ENCODE measurements around the gene SCARB1.

The SCARB1 gene

DNA sequence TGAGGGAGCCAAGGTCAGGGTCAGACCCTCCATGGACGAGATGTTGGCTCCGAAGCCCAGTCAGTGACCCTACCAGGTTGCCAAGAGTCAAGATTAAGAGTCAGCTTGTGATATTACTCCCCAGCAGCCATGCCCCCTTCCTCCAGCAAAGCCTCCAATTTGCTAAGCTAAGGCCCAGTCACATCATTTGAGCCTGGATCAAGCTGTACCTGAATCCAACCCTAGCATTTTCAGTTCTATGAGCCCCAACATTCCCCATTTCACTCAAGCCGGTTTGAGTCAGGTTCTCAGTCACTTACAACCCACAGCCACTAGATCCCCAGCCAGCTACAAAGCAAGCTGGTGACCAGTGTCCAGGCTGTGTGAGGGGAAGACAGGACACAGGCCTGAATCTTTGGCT is 49.9 kb downstream of the SCARB1 start:
- no peaks in the 10 kb centered on the region for H3K9me3 ChIP-seq (ENCODE audit: control insufficient read depth, insufficient read depth, low read depth, low read length)
- ChIA-PET POLR2A (no interaction called here), CTCF (interaction anchor here (0.7 kb wide), 1 partner anchor 426 kb away, joined by 3 read pairs; no protein-coding TSS in a partner anchor)

DNA sequence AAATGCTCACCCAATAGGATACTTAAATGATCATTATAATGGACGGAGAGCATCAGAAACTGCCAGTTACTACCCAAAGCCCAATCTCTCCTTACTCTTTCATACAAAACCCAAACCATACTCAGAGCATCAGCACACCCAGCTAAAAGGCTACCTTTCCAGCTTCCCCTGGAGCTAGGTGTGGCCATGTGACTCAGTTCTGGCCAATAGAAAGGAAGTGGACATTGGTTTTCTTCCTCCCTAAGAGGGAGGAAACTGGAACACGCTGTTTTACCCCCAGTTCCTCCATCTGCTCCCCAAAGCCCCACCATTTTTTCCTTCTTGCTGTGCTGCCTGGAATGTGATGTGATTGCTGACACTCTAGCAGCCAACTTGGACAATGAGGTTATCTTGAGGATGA is 50.7 kb downstream of the SCARB1 start:
- ChIA-PET POLR2A (no interaction called here), CTCF (interaction anchor here (1.5 kb wide), 1 partner anchor 93 kb away, joined by 5 read pairs; no protein-coding TSS in a partner anchor)
- Histone ChIP-seq H3K4me1 (ENCODE audit: control insufficient read depth, insufficient read depth, low read length) (no peaks in the 10 kb centered on the region), H3K9me3 (ENCODE audit: control insufficient read depth, insufficient read depth, low read depth, low read length) (no peaks in the 10 kb centered on the region), H3K27ac (ENCODE audit: extremely low read depth, low read depth, low read length) (no peak overlapping the region), H3K4me3 (ENCODE audit: low read depth, low read length) (no peak overlapping the region), H3K36me3 (ENCODE audit: control insufficient read depth in 2 of 2, insufficient read depth in 1 of 2, low read length in 2 of 2) (peaks cover 7 to 41% of the 10 kb centered on the region in 2 experiments; a peak in 2 of 3 replicates)
- TF ChIP-seq TSHZ1 (tag by site-specific recombination; IDR thresholded peaks at IDR 0.05; ENCODE audit: borderline replicate concordance) (no peak), ZNF266 (tag by site-specific recombination; IDR thresholded peaks at IDR 0.05; ENCODE audit: low read depth) (no peak), ZNF140 (tag by site-specific recombination; IDR thresholded peaks at IDR 0.05) (no peak), ZNF677 (tag by site-specific recombination; IDR thresholded peaks at IDR 0.05) (no peak), YY2 (tag by site-specific recombination; IDR thresholded peaks at IDR 0.05) (no peak), ZNF555 (tag by site-specific recombination; conservative IDR thresholded peaks at IDR 0.05) (no peak), TCF7L2 (IDR thresholded peaks at IDR 0.05; ENCODE audit: borderline replicate concordance, low read depth, low read length) (no peak)
- TF ChIP-seq, protein P1, sequence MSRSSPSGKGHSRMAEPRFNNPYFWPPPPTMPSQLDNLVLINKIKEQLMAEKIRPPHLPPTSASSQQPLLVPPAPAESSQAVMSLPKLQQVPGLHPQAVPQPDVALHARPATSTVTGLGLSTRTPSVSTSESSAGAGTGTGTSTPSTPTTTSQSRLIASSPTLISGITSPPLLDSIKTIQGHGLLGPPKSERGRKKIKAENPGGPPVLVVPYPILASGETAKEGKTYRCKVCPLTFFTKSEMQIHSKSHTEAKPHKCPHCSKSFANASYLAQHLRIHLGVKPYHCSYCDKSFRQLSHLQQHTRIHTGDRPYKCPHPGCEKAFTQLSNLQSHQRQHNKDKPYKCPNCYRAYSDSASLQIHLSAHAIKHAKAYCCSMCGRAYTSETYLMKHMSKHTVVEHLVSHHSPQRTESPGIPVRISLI (tag by site-specific recombination; IDR thresholded peaks at IDR 0.05), result no peak

More for the DNA sequence above, 49.9 kb downstream of the SCARB1 start:
- Histone ChIP-seq H3K4me3 (ENCODE audit: low read depth, low read length) (no peak overlapping the region), H3K36me3 (ENCODE audit: control insufficient read depth in 2 of 2, insufficient read depth in 1 of 2, low read length in 2 of 2) (peaks cover 7 to 41% of the 10 kb centered on the region in 2 experiments; a peak in 2 of 3 replicates), H3K27ac (ENCODE audit: extremely low read depth, low read depth, low read length) (no peak overlapping the region), H3K4me1 (ENCODE audit: control insufficient read depth, insufficient read depth, low read length) (no peaks in the 10 kb centered on the region)
- TF ChIP-seq ZNF677 (tag by site-specific recombination; IDR thresholded peaks at IDR 0.05) (no peak), ZNF155 (tag by site-specific recombination; IDR thresholded peaks at IDR 0.05) (no peak)

- no peaks in the 10 kb centered on the region for H3K9me3 ChIP-seq (ENCODE audit: control insufficient read depth, insufficient read depth, low read depth, low read length)
- H3K4me1 ChIP-seq (ENCODE audit: control insufficient read depth, insufficient read depth, low read length), result no peaks in the 10 kb centered on the region
- no peak overlapping the region for H3K4me3 ChIP-seq (ENCODE audit: low read depth, low read length)
- no peak overlapping the region for H3K27ac ChIP-seq (ENCODE audit: extremely low read depth, low read depth, low read length)
- POLR2A ChIA-PET, result no interaction called here
- peaks cover 7 to 44% of the 10 kb centered on the region in 2 experiments; a peak in 2 of 3 replicates for H3K36me3 ChIP-seq (ENCODE audit: control insufficient read depth in 2 of 2, insufficient read depth in 1 of 2, low read length in 2 of 2)
- TF ChIP-seq ZEB2 (tag by site-specific recombination; IDR thresholded peaks at IDR 0.05) (no peak), ZNF169 (tag by site-specific recombination; IDR thresholded peaks at IDR 0.05) (no peak), ZNF777 (tag by site-specific recombination; IDR thresholded peaks at IDR 0.05; ENCODE audit: borderline replicate concordance) (no peak), BCL6B (tag by site-specific recombination; IDR thresholded peaks at IDR 0.05) (no peak), ZNF23 (tag by site-specific recombination; IDR thresholded peaks at IDR 0.05; ENCODE audit: borderline replicate concordance) (no peak), ZNF223 (tag by site-specific recombination; IDR thresholded peaks at IDR 0.05) (no peak), KLF16 (tag by site-specific recombination; IDR thresholded peaks at IDR 0.05) (no peak), ZNF10 (tag by site-specific recombination; IDR thresholded peaks at IDR 0.05) (no peak), ZNF138 (tag by site-specific recombination; IDR thresholded peaks at IDR 0.05; ENCODE audit: borderline replicate concordance) (no peak), ZNF2 (tag by site-specific recombination; IDR thresholded peaks at IDR 0.05) (no peak), ZNF350 (tag by site-specific recombination; IDR thresholded peaks at IDR 0.05) (no peak), ZNF391 (tag by site-specific recombination; IDR thresholded peaks at IDR 0.05; ENCODE audit: borderline replicate concordance, low read depth) (no peak), ZBTB21 (tag by site-specific recombination; IDR thresholded peaks at IDR 0.05) (no peak)
- CTCF ChIA-PET, result interaction anchor here (1.5 kb wide), 1 partner anchor 94 kb away, joined by 5 read pairs; no protein-coding TSS in a partner anchor
Observed at GRCh38 chr12:124812356-124812755, 51.3 kb downstream of the SCARB1 start.
